Measurements from ENCODE around the gene SPATA20. TPM values are rescaled to one million over a fixed set of nuclear protein-coding genes. Genes with fewer than 3 reads are reported as not detected.

The SPATA20 gene
- total RNA-seq, 1 experiment from 2014 or later, result 149 TPM

- H3K9me3 ChIP-seq, result no peaks in the 10 kb centered on the region
- Mint-ChIP-seq H3K4me1 (ENCODE audit: low read depth, unreplicated experiment) (no peaks in the 10 kb centered on the region), H3K9me3 (ENCODE audit: unreplicated experiment) (no peaks in the 10 kb centered on the region), H3K36me3 (ENCODE audit: insufficient read depth, unreplicated experiment) (no peaks in the 10 kb centered on the region), H3K4me3 (ENCODE audit: unreplicated experiment) (no peak overlapping the region), H3K27ac (ENCODE audit: unreplicated experiment) (no peak overlapping the region), H3K27me3 (ENCODE audit: insufficient read depth, unreplicated experiment) (no peaks in the 10 kb centered on the region)
- H3K4me1 ChIP-seq, result no peaks in the 10 kb centered on the region
- POLR2A ChIA-PET, result no interaction called here
- DNase-seq, result peak in 1 of 2 experiments; percentile 57
- H3K27me3 ChIP-seq (replicated peaks; ENCODE audit: control insufficient read depth, insufficient read depth, low read length), result no peaks in the 10 kb centered on the region
- TF ChIP-seq CTCF (IDR thresholded peaks at IDR 0.05; ENCODE audit: insufficient read depth in 1 of 2, low read depth in 1 of 2, low read length in 1 of 2, severe bottlenecking in 1 of 2, unreplicated experiment in 1 of 2), result peak; percentile 52 to 68
- H3K4me3 ChIP-seq (ENCODE audit: low read depth, low read length), result no peak overlapping the region
- H3K36me3 ChIP-seq (ENCODE audit: control insufficient read depth, insufficient read depth, low read length), result no peaks in the 10 kb centered on the region
- CTCF ChIA-PET, result interaction anchor here (0.6 to 1.0 kb wide), 3 partner anchors 29 to 232 kb away, joined by 3 to 6 read pairs (median 6); no protein-coding TSS in a partner anchor
- BruUV-seq (replicated peaks), result no TSS peak
- intact Hi-C loops (cut with micrococcal nuclease; ENCODE audit: unreplicated experiment), result no loop called here
These were observed 49.4 kb downstream of the SPATA20 start for GRCh38 chr17:50596191-50597037.

GRCh38 chr17:50598487-50598886 lies 51.5 kb downstream of the SPATA20 start:
- intact Hi-C loops (cut with micrococcal nuclease; ENCODE audit: unreplicated experiment), result no loop called here
- H3K27me3 Mint-ChIP-seq (ENCODE audit: insufficient read depth, unreplicated experiment), result peaks cover 6% of the 10 kb centered on the region
- peaks cover 5% of the 10 kb centered on the region for H3K4me1 Mint-ChIP-seq (ENCODE audit: low read depth, unreplicated experiment)
- POLR2A ChIA-PET, result no interaction called here
- H3K27ac Mint-ChIP-seq (ENCODE audit: unreplicated experiment), result no peak overlapping the region
- H3K9me3 Mint-ChIP-seq (ENCODE audit: unreplicated experiment), result no peaks in the 10 kb centered on the region
- Histone ChIP-seq H3K4me1 (no peaks in the 10 kb centered on the region), H3K9me3 (no peaks in the 10 kb centered on the region), H3K27me3 (replicated peaks; ENCODE audit: control insufficient read depth, insufficient read depth, low read length) (no peaks in the 10 kb centered on the region), H3K36me3 (ENCODE audit: control insufficient read depth, insufficient read depth, low read length) (no peaks in the 10 kb centered on the region), H3K4me3 (ENCODE audit: low read depth, low read length) (no peak overlapping the region)
- CTCF ChIA-PET, result interaction anchor here (0.6 to 1.9 kb wide), 3 partner anchors 27 to 67 kb away, joined by 3 to 14 read pairs (median 4); no protein-coding TSS in a partner anchor
- no peak for TF ChIP-seq CTCF (IDR thresholded peaks at IDR 0.05; ENCODE audit: insufficient read depth in 1 of 2, low read depth in 1 of 2, low read length in 1 of 2, severe bottlenecking in 1 of 2, unreplicated experiment in 1 of 2)
- no TSS peak for BruUV-seq (replicated peaks)
- H3K4me3 Mint-ChIP-seq (ENCODE audit: unreplicated experiment), result no peak overlapping the region
- peaks cover 5% of the 10 kb centered on the region for H3K36me3 Mint-ChIP-seq (ENCODE audit: insufficient read depth, unreplicated experiment)
- no peak for DNase-seq

- Histone ChIP-seq H3K4me1 (no peaks in the 10 kb centered on the region), H3K27me3 (replicated peaks; ENCODE audit: control insufficient read depth, insufficient read depth, low read length) (no peaks in the 10 kb centered on the region), H3K4me3 (ENCODE audit: low read depth, low read length) (no peak overlapping the region), H3K36me3 (ENCODE audit: control insufficient read depth, insufficient read depth, low read length) (no peaks in the 10 kb centered on the region), H3K9me3 (no peaks in the 10 kb centered on the region)
- Mint-ChIP-seq H3K4me1 (ENCODE audit: low read depth, unreplicated experiment) (peaks cover 7% of the 10 kb centered on the region), H3K27me3 (ENCODE audit: insufficient read depth, unreplicated experiment) (peaks cover 6% of the 10 kb centered on the region), H3K9me3 (ENCODE audit: unreplicated experiment) (no peaks in the 10 kb centered on the region), H3K4me3 (ENCODE audit: unreplicated experiment) (no peak overlapping the region), H3K36me3 (ENCODE audit: insufficient read depth, unreplicated experiment) (peaks cover 6% of the 10 kb centered on the region), H3K27ac (ENCODE audit: unreplicated experiment) (no peak overlapping the region)
- DNase-seq, result no peak
- intact Hi-C loops (cut with micrococcal nuclease; ENCODE audit: unreplicated experiment), result no loop called here
- no peak for TF ChIP-seq CTCF (IDR thresholded peaks at IDR 0.05; ENCODE audit: insufficient read depth in 1 of 2, low read depth in 1 of 2, low read length in 1 of 2, severe bottlenecking in 1 of 2, unreplicated experiment in 1 of 2)
- ChIA-PET POLR2A (no interaction called here), CTCF (interaction anchor here (0.6 to 1.9 kb wide), 3 partner anchors 26 to 82 kb away, joined by 3 to 14 read pairs (median 3); no protein-coding TSS in a partner anchor)
- BruUV-seq (replicated peaks), result no TSS peak
These were observed 52.6 kb downstream of the SPATA20 start for GRCh38 chr17:50599606-50600005.
